Fibroblast of the aortic adventitia (primary cell): ENCODE measurements around the gene IL17D. TPM values are rescaled to one million over a fixed set of nuclear protein-coding genes. Genes with fewer than 3 reads are reported as not detected.
A peak's percentile ranks its signal among the peaks of the same experiment; 100 is the strongest.

Source experiments
- DNase-seq: peaks from one replicate; pipeline ENCODE4 v3.0.0-alpha.2; 2010; ENCODE audit warnings: low read depth
- H3K4me3 ChIP-seq: 2 replicates; pipeline ENCODE4 v1.5.1; 2011; ENCODE audit warnings: low read depth, mild to moderate bottlenecking, control low read depth, low read length, moderate library complexity
- CTCF ChIP-seq: IDR thresholded peaks from 2 replicates; pipeline ENCODE4 v1.5.1; 2011; ENCODE audit warnings: mild to moderate bottlenecking, low read length, control low read depth, inconsistent platforms; ENCODE audit not compliant: insufficient read depth
- total RNA-seq: library from RNA; depleted of rRNA; stranded (reverse); fragments of >200 nt; gene quantifications from 2 replicates; pipeline ENCODE4 v1.2.3, GENCODE V29; 2012; ENCODE audit warnings: low replicate concordance

The IL17D gene
- total RNA-seq, 1 donor = 5.0 TPM

DNA sequence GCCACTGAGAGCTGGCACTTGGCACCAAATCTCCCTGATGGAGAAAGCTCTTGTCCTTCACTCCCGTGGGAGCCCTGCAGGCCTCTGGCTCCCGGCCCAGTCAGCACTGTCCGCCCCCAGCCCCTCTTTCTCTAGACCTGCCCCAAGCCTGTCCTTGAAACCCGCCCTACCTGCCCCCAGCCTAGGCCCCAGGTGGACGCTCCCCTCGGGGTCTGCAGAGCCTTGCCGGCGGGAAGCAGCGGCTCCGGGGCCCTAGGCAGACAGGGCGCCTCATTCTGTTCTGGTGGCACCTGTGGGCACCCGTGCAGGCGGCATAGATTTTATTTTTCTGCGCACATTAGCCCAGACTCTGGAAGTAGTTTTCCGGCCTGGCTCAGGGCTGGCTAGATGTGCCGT, 17.6 kb downstream of the IL17D start:
- no peak for TF ChIP-seq CTCF
- DNase-seq = no peak
- no peak overlapping the region for H3K4me3 ChIP-seq

GRCh38 chr13:20721454-20722357, 18.2 kb downstream of the IL17D start:
- peak; percentile 2 for TF ChIP-seq CTCF
- peak overlapping the region; percentile 39 for H3K4me3 ChIP-seq
- DNase-seq = peak; percentile 77

- no peak overlapping the region for H3K4me3 ChIP-seq
- no peak for TF ChIP-seq CTCF
- DNase-seq = no peak
Observed at GRCh38 chr13:20727856-20728255, 24.4 kb downstream of the IL17D start.

DNA sequence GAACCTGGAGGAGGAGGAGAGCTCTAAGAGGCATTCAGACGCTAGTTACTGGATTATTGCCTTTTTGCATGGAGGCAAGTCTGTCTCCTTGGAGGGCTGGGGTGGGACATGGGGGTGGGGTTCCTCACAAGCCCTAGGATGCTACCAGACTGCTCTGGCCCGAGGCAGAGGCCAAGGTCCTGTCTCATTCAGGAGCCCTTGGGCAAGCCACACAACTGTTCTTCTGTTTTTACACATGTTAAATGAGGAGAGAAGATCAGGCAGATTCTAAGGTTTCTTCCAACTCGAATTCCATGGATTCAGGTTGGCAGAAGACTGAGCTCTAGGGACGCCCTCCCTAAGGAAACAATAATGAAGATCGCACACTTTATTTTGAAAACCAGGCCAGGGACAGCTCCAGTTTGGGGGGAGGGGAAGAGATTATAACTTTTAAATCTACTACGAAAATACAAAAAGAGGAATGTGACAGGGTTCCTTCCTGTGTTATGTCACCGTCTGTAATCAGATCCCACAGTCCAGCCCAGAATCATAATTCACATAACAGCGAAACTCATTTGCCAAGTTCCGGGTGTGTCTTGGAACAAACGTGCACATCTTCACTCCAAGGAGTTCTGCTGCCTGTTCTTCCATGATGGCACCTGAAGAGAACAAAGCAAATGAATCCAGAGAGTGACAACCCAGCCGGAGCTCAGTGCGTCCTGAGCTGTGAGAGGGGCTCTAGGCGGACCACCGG, 25.2 kb downstream of the IL17D start:
- TF ChIP-seq CTCF = no peak
- no peak overlapping the region for H3K4me3 ChIP-seq
- DNase-seq = peak; percentile 60

GRCh38 chr13:20729633-20730585, 26.4 kb downstream of the IL17D start:
- DNase-seq = no peak
- no peak overlapping the region for H3K4me3 ChIP-seq
- no peak for TF ChIP-seq CTCF

- DNase-seq = no peak
- H3K4me3 ChIP-seq = no peak overlapping the region
- no peak for TF ChIP-seq CTCF
Observed at GRCh38 chr13:20738616-20739015, 35.1 kb downstream of the IL17D start.
